Stimulated activated CD4-positive, alpha-beta T cell treated with anti-CD3 and anti-CD28 coated beads, Interleukin-4, amount 100 ng/mL, for 24 hours (primary cell): Measurements from ENCODE around the gene SLC39A3.
A peak's percentile ranks its signal among the peaks of the same experiment; 100 is the strongest.

Experiments
- DNase-seq: peaks from one replicate; pipeline ENCODE4 v3.0.0-alpha.2; 2020

SLC39A3 gene

GRCh38 chr19:2739602-2740313, at the start of gene SLC39A3:
Gene SLC39A3 (minus strand): TSS chr19:2740017. CDS start chr19:2737257, 2,760 bp downstream.
- peak; percentile 100 for DNase-seq

GRCh38 chr19:2788237-2788636, 48.4 kb upstream of the SLC39A3 start:
- no peak for DNase-seq

- DNase-seq: no peak
Measured at GRCh38 chr19:2787115-2787514, 47.3 kb upstream of the SLC39A3 start.

- peak; percentile 100 for DNase-seq
Measured at GRCh38 chr19:2785244-2785997, 45.6 kb upstream of the SLC39A3 start, which contains the start of gene THOP1. Gene THOP1 (plus strand): TSS chr19:2785503. CDS start chr19:2785663, 160 bp downstream.

- no peak for DNase-seq
Measured at GRCh38 chr19:2783781-2784145, 43.9 kb upstream of the SLC39A3 start.

GRCh38 chr19:2782936-2783780, 43.3 kb upstream of the SLC39A3 start, which contains the start of gene SGTA:
Gene SGTA (minus strand): TSS chr19:2783273. CDS start chr19:2769068, 14,205 bp downstream.
- DNase-seq: peak; percentile 98

- DNase-seq: peak; percentile 28
Measured at GRCh38 chr19:2782329-2782935, 42.6 kb upstream of the SLC39A3 start.

- DNase-seq: no peak
Measured at GRCh38 chr19:2780284-2780683, 40.5 kb upstream of the SLC39A3 start.

- DNase-seq: no peak
Measured at GRCh38 chr19:2779121-2779740, 39.4 kb upstream of the SLC39A3 start.

- DNase-seq: no peak
Measured at GRCh38 chr19:2777952-2778683, 38.3 kb upstream of the SLC39A3 start.

- peak; percentile 70 for DNase-seq
Measured at GRCh38 chr19:2775556-2776430, 36.0 kb upstream of the SLC39A3 start.

GRCh38 chr19:2774953-2775555, 35.2 kb upstream of the SLC39A3 start:
- no peak for DNase-seq

- no peak for DNase-seq
Measured at GRCh38 chr19:2774083-2774679, 34.4 kb upstream of the SLC39A3 start.

GRCh38 chr19:2771786-2772674, 32.2 kb upstream of the SLC39A3 start:
- DNase-seq: no peak

GRCh38 chr19:2770055-2771013, 30.5 kb upstream of the SLC39A3 start:
- no peak for DNase-seq

- DNase-seq: no peak
Measured at GRCh38 chr19:2769218-2769617, 29.4 kb upstream of the SLC39A3 start.
